Measurements from ENCODE around the gene ZFP69B.
"Not testable (repeated sequence)": the region's sequence is repeated elsewhere in the genome, so short reads cannot be mapped to it uniquely, and the experiment has no call there.

The ZFP69B gene

DNA sequence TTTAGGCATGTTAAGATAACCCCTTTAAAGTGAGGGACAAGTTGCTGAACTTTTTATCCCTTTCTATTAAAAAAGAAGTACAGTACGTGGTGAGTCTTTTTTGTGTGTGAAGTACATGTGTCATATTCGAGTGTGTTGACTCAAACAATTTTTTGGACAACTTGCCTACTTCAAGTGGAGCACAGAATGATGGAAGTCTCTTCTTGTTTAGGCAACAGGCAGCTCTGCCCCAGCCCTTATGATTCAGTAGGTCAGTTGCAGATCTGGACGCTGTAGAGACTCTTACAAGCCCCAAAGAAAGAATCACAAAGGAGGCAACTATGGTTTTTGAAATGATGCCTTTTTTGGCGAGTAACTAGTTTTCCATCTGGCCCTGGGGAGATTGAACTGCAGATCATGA lies 14.4 kb upstream of the ZFP69B start:
- DNase-seq (ENCODE audit: low read depth in 3 of 3) = no peak

DNA sequence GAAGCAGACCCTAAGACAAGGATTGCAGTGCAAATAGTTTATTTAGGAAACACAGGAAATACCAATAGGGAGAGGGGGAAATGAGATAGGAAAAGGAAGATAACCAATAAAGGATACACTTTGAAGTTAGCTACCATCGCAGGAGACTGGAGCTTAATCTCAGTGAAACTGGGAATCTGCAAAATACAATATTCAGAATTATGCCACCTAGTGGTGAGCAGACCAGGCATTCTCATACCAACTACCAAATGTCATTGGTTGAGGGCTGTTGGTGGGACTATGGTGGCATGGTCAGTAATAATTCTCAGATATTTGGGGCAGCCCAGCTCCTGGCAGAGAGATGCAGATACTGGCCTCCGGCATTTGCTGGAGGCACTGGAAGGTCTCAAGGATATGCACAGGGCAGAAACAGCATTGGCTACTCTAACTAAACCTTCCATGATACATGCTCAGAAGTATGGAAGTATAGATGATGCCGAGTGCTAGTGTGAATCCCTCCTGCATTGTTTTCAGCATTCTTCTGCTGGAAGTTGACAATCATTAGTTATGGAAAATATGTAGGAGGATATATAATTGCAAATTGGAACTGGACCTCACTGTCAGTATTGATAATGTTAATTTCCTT lies 11.8 kb upstream of the ZFP69B start:
- DNase-seq (ENCODE audit: low read depth in 3 of 3) = peak in 1 of 3 experiments; percentile 7

DNA sequence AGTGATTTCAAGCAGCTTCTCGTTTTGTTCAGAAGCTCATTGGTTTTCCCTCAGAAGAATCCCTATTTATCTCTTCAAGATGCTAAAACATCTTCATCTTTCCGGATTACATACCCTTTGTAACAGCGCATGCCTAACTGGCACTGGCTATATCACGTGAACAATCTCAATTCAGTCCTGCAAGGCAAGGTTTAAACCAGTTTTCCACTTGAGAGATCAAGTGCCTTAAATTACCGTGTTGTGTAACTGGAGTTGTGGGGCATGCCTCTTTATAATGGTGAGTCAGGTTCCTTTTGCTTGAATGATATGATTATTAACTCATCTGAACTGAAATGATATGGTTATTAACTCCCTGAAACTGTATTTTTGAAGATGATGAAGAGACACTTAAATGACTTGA lies 11.0 kb upstream of the ZFP69B start:
- no peak for DNase-seq (ENCODE audit: low read depth in 3 of 3)

DNA sequence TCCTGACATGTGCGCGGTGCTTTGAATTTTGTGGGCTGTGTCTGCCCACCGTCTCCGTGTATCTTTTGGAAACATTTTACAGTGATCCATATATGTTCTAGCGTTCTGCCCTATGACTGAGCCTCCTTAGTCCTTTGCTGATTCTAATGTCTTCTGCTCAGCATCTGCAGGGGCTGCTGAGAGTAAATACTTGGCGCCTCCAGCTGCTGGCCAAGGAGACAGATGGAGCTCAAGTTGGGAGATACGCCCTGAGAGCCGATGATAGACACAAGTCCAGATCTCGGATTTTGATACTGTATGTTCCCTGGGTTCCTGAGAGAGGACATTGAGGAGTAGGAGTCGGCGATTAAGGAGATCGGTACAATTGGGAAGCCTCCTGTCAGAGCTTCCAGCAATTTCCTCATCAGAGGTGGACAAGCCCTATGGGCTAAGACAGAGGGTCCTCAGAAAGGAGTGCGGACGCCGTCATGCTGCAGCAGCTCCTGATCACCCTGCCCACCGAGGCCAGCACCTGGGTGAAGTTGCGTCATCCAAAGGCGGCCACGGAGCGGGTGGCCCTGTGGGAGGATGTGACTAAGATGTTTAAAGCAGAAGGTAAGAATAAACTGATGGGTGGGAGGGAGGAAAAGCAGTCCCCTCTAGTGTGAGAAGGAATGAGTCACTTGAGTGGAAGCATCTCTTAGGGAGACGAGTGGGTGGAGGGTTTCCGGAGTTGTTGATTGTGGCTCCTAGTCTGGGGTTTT lies 390 bp downstream of the ZFP69B start:
- DNase-seq (ENCODE audit: low read depth in 3 of 3) = peak; percentile 53 to 82 (median 79)

DNA sequence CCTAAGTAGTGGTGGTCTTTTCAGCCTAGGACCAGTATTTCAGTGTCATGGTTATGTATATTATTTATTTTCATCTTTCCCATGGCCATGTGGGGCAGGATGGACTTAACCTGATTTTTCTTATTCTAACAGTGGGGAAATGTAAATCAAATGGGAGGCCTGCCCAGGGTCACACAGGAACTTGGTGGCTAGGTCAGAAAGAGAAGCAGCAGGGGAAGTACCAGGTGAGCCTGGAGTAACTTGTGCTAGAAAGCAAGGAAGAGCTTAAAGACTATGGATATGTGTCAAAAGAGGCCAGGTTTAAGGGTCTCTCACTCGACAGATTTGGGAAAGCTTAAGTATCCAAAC lies 936 bp downstream of the ZFP69B start:
- DNase-seq (ENCODE audit: low read depth in 3 of 3) = peak in 1 of 3 experiments; percentile 9

DNA sequence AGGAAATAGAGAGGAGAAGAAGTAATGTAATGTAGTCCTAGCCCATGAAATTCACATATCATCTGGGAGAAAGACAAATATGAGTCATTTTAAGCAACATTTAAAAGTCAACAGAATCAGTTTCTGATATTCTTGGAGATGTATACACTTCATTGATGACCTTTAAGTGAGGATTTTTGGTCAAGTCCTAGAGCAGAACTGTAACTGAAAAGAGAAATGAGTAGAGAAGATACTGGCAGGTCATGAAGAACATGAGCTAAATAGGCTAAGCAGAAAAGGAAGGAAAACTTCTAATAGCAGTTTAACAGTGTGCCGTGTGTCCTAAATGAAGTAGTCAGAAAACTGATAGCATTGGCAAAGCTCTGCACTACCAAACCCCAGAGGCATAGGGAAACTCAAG lies 4.6 kb downstream of the ZFP69B start:
- DNase-seq (ENCODE audit: low read depth in 3 of 3) = no peak

DNA sequence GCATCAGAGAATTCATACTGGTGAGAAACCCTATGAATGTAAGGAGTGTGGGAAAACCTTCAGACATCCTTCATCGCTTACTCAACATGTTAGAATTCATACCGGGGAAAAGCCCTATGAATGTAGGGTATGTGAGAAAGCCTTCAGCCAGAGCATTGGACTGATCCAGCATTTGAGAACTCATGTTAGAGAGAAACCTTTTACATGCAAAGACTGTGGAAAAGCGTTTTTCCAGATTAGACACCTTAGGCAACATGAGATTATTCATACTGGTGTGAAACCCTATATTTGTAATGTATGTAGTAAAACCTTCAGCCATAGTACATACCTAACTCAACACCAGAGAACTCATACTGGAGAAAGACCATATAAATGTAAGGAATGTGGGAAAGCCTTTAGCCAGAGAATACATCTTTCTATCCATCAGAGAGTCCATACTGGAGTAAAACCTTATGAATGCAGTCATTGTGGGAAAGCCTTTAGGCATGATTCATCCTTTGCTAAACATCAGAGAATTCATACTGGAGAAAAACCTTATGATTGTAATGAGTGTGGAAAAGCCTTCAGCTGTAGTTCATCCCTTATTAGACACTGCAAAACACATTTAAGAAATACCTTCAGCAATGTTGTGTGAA lies 12.8 kb downstream of the ZFP69B start:
- DNase-seq (ENCODE audit: low read depth in 3 of 3) = no peak

DNA sequence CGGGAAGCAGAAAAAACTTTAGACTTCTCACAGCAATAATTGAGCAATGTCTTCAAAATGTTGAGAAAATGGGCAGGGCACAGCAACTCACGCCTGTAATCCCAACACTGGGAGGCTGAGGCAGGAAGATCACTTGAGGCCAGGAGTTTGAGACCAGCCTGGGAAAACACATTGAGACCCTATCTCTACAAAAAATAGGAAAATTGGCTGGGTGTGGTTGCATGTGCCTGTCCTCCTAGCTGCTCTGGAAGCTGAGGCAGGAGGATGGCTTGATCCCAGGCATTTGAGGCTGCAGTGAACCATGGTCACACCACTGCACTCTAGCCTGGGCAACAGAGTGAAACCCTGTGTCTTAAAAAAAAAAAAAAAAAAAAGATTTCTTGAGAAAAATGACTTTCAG lies 19.1 kb downstream of the ZFP69B start:
- DNase-seq (ENCODE audit: low read depth in 3 of 3) = no peak

DNA sequence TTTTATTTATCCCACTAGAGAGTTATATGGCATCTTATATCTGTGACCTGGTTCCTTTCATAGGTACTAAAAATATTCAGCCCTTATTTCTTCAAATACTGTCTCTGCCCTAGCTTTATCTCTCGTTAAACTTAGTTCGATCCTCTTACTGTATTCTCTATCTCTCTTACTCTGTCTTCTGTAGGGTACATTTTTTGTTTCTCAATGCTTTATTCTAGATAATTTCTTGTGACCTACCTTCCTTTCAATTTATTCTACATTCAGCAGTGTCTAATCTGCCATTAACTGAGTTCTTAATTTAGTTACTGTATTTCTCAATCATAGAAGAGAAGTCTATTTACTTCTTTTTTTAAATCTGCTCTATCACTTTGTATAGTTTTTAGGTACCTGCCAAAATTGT lies 25.0 kb downstream of the ZFP69B start:
- DNase-seq (ENCODE audit: low read depth in 3 of 3) = no peak

DNA sequence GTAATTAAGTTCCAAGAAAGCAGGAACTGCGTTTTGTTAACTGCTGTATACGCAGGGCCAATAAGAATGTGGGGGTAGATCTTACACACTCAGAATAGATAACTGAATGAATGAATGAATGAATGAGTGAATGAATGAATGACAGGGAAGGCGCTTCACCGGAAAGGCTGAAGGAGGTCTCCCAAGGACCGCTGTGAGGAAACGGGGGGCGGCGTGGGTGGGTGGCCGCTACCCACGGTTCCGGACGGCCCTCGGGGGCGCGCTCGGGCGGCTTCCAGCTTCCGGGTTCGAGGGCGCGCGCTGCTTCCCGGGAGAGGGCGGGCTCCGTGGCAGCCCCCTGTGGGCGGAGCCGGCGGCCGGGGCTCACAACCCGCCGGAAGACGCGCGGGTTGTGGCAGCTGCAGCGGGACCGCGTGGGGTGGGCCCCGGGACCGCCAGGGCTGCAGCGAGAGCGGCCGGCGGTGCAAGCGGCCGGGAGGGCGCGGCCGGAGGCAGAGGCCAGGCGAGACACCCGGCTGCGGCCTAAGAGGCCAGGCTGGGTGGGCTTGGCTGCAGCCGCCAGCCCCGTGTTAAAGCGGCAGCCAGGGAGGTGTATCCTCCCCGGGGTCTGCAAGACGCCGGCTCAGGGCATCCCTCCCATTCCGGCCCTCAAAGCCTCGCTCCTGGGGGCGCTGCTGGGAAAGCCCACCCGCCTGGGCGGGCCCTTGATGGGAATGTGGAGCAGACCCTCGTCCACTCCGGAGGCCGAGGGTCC lies 26.8 kb downstream of the ZFP69B start, which contains the start of gene ZFP69:
Gene ZFP69 (plus strand): TSS at position 367 of the 754 bp plus-strand sequence. CDS start 2,072 bp downstream, outside the sequence.
- peak; percentile 37 to 61 (median 51) for DNase-seq (ENCODE audit: low read depth in 3 of 3)

DNA sequence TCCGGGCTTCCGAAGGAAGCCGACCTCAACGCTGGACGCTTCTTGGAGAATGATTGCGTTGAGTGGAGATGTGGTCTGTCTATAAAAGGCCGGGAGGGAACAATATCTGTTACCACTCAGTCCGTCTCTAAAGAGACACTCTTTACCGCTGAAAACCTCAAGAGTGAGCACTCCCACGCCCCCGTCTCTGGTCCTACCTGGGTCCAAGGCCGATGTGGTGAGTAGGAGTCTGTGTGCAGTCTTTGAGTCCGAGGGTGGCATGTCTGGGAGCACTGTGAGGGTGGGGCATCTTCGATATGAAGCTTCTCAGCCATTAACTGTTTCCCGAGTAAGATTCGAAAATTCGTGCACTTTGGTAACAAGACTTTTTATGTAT lies 27.4 kb downstream of the ZFP69B start:
- peak in 1 of 3 experiments; percentile 10 for DNase-seq (ENCODE audit: low read depth in 3 of 3)

DNA sequence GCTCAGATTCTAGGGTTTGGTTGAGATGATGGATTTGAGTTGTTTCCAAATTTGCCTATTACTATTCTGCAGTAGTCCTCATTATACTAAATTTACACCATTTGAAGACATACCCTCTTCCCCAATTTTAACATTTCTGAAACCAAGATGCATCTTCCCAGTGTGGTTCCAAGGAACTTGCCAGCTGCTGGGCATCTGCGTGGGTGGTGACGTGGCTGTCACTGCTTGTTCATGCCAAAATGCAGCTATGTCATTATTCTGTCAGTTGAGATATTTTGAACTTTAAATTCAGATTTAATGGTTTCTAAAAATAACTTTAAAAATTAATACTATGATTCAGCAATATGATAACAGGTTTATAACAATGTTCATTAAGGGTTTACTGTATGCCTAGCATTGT lies 28.0 kb downstream of the ZFP69B start:
- no peak for DNase-seq (ENCODE audit: low read depth in 3 of 3)

DNA sequence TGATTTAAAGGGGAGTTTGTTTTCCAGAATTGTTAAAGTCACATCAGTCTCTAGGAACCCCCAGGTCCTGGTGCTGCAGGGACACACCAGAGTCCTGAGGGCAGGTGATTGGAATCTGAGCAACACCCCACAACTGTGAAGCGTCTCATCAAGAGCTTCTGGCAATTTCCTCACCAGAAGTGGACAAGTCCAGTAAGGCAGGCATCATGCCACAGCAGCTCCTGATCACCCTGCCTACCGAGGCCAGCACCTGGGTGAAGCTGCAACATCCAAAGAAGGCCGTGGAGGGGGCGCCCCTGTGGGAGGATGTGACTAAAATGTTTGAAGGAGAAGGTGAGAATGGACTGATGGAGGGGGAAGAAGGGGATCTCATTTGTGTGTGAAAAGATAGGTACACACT lies 28.9 kb downstream of the ZFP69B start:
- no peak for DNase-seq (ENCODE audit: low read depth in 3 of 3)

DNA sequence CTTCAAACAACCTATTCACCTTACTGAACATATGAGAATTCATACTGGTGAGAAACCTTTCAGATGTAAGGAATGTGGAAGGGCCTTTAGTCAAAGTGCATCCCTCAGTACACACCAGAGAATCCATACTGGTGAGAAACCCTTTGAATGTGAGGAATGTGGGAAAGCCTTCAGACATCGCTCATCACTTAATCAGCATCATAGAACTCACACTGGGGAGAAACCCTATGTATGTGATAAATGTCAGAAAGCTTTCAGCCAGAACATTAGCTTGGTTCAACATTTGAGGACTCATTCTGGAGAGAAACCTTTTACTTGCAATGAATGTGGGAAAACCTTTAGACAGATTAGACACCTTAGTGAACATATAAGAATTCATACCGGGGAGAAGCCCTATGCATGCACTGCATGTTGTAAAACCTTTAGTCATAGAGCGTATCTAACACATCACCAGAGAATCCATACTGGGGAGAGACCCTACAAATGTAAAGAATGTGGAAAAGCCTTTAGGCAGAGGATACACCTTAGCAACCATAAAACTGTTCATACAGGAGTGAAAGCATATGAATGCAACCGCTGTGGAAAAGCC lies 45.1 kb downstream of the ZFP69B start:
- no peak for DNase-seq (ENCODE audit: low read depth in 3 of 3)

DNA sequence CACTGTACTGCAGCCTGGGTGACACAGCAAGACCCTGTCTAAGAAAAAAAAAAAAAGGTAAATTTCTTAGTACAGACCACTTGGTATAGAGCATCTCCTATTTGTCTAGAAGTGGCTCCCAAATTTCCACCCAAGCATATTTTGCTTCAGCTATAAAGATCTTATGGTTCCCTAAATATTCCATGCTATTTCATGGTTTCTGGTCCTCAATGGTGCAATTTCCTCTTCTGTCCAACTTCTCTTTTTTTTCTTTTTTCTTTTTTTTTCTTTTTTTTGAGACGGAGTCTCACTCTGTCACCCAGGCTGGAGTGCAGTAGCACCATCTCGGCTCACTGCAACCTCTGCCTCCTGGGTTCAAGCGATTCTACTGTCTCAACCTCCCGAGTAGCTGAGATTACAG lies 52.4 kb downstream of the ZFP69B start:
- not testable (repeated sequence) for DNase-seq (ENCODE audit: low read depth in 3 of 3)

DNA sequence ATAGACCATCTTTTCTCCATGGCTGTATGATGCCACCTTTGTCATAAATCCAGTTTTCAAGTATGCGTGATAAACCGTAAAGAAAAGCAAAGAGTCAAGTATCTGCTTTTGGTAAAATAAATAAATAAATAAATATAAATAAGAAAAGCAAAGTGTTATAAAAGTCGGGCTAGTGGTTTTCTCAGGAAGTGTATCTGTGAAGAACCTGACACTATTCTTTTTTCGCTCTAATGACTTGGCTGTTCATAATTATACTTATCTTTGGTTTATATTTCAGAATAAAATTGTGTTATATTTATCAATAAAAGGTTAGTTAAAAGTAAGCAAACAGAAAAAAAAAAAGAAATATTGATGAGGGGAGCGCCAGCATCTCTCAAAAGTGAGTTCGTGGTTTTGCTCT lies 57.7 kb downstream of the ZFP69B start:
- DNase-seq (ENCODE audit: low read depth in 3 of 3) = no peak

DNA sequence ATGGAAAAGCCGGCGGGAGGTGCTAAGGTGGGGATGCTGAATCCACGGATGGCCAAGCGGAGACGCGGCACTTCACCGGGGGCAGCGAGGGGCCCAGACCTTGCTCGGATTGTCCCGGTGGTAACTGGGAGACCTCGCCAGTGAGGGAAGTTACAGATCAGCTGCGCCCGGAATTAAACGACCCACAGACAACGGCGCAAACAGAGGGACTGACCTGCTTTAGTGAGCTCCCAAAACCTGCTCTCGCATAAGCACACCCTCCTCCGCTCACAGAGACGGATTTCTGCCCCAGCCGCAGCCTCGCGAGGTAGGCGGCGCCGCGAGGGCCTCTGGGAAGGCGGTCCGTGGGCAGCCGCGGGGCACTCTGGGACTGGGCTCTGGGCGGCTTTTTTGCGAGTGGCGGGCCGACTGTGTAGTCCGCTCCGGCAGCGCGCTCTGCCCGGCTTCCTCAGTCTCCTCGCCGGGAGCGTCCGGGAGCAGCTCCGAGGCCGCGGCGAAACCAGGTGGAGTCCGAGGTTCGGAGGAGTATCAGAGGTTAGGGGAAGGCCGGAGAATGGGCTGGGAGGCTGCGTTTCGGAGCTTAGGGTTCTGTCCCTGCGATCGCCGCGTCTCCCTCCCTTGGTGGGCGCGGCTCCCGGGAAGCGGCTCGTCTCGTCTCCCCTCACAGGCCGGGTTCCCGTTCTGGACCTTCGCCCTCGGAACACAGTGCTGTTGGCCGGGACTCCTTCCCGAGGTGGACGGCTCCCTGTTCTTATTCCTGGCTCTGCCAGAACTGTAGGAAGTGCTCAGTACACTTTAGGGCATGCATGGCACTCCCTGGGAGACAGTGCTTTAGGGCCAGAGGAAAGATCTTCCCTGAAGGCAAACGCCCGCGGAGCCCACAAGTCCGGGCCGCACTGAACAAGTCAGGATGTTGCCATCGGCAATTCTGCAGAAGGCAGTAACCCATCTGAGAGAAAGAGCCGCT lies 58.4 kb downstream of the ZFP69B start, which contains the start of gene EXO5:
Gene EXO5 (plus strand): TSS at position 393 of the 967 bp plus-strand sequence. CDS start 5,778 bp downstream, outside the sequence.
- peak; percentile 75 for DNase-seq (ENCODE audit: low read depth in 3 of 3)
